GM21367 (cell line): ENCODE results near the gene RPTOR.

Source experiments
- ATAC-seq: cut with Tn5 transposase; IDR thresholded peaks from one replicate; pipeline ENCODE4 v1.9.1; 2021; ENCODE audit not compliant: unreplicated experiment

RPTOR gene

GRCh38 chr17:80712606-80713005 is 168.0 kb downstream of the RPTOR start:
- no peak for ATAC-seq

GRCh38 chr17:80716986-80717719 is 172.5 kb downstream of the RPTOR start:
- ATAC-seq = no peak

- ATAC-seq = no peak
Observed at GRCh38 chr17:80717720-80718083, 173.1 kb downstream of the RPTOR start.

GRCh38 chr17:80718428-80718827 is 173.8 kb downstream of the RPTOR start:
- no peak for ATAC-seq

GRCh38 chr17:80719449-80719848 is 174.8 kb downstream of the RPTOR start:
- ATAC-seq = no peak

GRCh38 chr17:80720610-80721577 is 176.3 kb downstream of the RPTOR start:
- no peak for ATAC-seq

GRCh38 chr17:80722661-80723060 is 178.0 kb downstream of the RPTOR start:
- no peak for ATAC-seq

- no peak for ATAC-seq
Observed at GRCh38 chr17:80724775-80725266, 180.2 kb downstream of the RPTOR start.

- ATAC-seq = no peak
Observed at GRCh38 chr17:80725517-80725916, 180.9 kb downstream of the RPTOR start.

GRCh38 chr17:80726558-80727408 is 182.1 kb downstream of the RPTOR start:
- no peak for ATAC-seq

- ATAC-seq = no peak
Observed at GRCh38 chr17:80727409-80727755, 182.7 kb downstream of the RPTOR start.

- no peak for ATAC-seq
Observed at GRCh38 chr17:80729016-80729415, 184.4 kb downstream of the RPTOR start.

- ATAC-seq = no peak
Observed at GRCh38 chr17:80729761-80730160, 185.1 kb downstream of the RPTOR start.

- ATAC-seq = no peak
Observed at GRCh38 chr17:80730739-80731138, 186.1 kb downstream of the RPTOR start.

GRCh38 chr17:80731323-80731722 is 186.7 kb downstream of the RPTOR start:
- no peak for ATAC-seq

- ATAC-seq = no peak
Observed at GRCh38 chr17:80732268-80732667, 187.6 kb downstream of the RPTOR start.

GRCh38 chr17:80737106-80738019 is 192.7 kb downstream of the RPTOR start:
- ATAC-seq = peak; percentile 70

- ATAC-seq = peak; percentile 17
Observed at GRCh38 chr17:80738020-80738808, 193.6 kb downstream of the RPTOR start.
